ENCODE data around the gene NFATC1.

The NFATC1 gene

GRCh38 chr18:79537758-79538157, 142.0 kb downstream of the NFATC1 start:
- no peak for DNase-seq (ENCODE audit: low spot score)

GRCh38 chr18:79538635-79539034, 142.9 kb downstream of the NFATC1 start:
- no peak for DNase-seq (ENCODE audit: low spot score)

GRCh38 chr18:79540161-79540903, 144.6 kb downstream of the NFATC1 start:
- no peak for DNase-seq (ENCODE audit: low spot score)

- DNase-seq (ENCODE audit: low spot score): no peak
Measured at GRCh38 chr18:79540904-79541282, 145.2 kb downstream of the NFATC1 start.

- no peak for DNase-seq (ENCODE audit: low spot score)
Measured at GRCh38 chr18:79542213-79542612, 146.5 kb downstream of the NFATC1 start.

GRCh38 chr18:79542876-79543750, 147.4 kb downstream of the NFATC1 start:
- no peak for DNase-seq (ENCODE audit: low spot score)

- DNase-seq (ENCODE audit: low spot score): no peak
Measured at GRCh38 chr18:79543861-79544385, 148.2 kb downstream of the NFATC1 start.

- no peak for DNase-seq (ENCODE audit: low spot score)
Measured at GRCh38 chr18:79544386-79544963, 148.7 kb downstream of the NFATC1 start.

GRCh38 chr18:79545255-79545654, 149.5 kb downstream of the NFATC1 start:
- no peak for DNase-seq (ENCODE audit: low spot score)

GRCh38 chr18:79545736-79546171, 150.0 kb downstream of the NFATC1 start:
- DNase-seq (ENCODE audit: low spot score): no peak

- DNase-seq (ENCODE audit: low spot score): no peak
Measured at GRCh38 chr18:79546781-79547272, 151.1 kb downstream of the NFATC1 start.

- DNase-seq (ENCODE audit: low spot score): no peak
Measured at GRCh38 chr18:79547413-79548076, 151.8 kb downstream of the NFATC1 start.

GRCh38 chr18:79548077-79548450, 152.3 kb downstream of the NFATC1 start:
- no peak for DNase-seq (ENCODE audit: low spot score)

- no peak for DNase-seq (ENCODE audit: low spot score)
Measured at GRCh38 chr18:79548621-79548985, 152.9 kb downstream of the NFATC1 start.

- DNase-seq (ENCODE audit: low spot score): no peak
Measured at GRCh38 chr18:79548986-79549637, 153.4 kb downstream of the NFATC1 start.

- no peak for DNase-seq (ENCODE audit: low spot score)
Measured at GRCh38 chr18:79549638-79550000, 153.9 kb downstream of the NFATC1 start.

- no peak for DNase-seq (ENCODE audit: low spot score)
Measured at GRCh38 chr18:79552140-79552631, 156.5 kb downstream of the NFATC1 start.

GRCh38 chr18:79552696-79553095, 157.0 kb downstream of the NFATC1 start:
- no peak for DNase-seq (ENCODE audit: low spot score)

GRCh38 chr18:79553154-79553553, 157.4 kb downstream of the NFATC1 start:
- DNase-seq (ENCODE audit: low spot score): no peak

GRCh38 chr18:79553696-79554095, 158.0 kb downstream of the NFATC1 start:
- DNase-seq (ENCODE audit: low spot score): no peak

GRCh38 chr18:79554321-79554720, 158.6 kb downstream of the NFATC1 start:
- DNase-seq (ENCODE audit: low spot score): no peak

All from HuH-7.5 (cell line).